Dedifferentiated amniotic fluid mesenchymal stem cell (primary cell): ENCODE measurements around the gene PPP1R2C.
A peak's percentile ranks its signal among the peaks of the same experiment; 100 is the strongest.

Experiments
- DNase-seq: peaks from one replicate; pipeline ENCODE4 v3.0.0-alpha.2; 2016; ENCODE audit errors: extremely low spot score

The PPP1R2C gene

DNA sequence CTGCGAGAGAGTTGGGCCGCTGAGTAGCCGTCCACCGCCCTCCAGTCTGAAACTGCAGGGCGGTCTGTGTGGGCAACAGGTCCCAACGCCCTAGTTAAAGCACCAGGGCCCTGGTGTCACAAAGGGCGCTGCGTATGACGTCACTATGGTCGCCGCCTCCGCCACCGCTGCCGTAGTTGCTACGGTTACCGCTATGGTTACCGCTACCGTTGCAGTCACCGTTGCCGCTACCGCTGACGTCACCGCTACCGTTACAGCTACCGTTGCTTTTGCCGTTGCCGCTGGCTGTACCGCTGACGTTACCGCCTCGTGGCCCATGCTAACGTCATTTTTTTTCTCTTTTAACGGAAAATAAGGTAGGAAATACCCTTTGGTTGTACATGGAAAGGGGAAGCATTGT, at the start of gene PPP1R2C:
PPP1R2C (minus strand) TSS at position 68 of the 400 bp plus-strand sequence. CDS start 84 bp downstream, outside the sequence.
- no peak for DNase-seq

GRCh38 chrX:42825201-42825600, 47.2 kb upstream of the PPP1R2C start:
- DNase-seq = no peak

DNA sequence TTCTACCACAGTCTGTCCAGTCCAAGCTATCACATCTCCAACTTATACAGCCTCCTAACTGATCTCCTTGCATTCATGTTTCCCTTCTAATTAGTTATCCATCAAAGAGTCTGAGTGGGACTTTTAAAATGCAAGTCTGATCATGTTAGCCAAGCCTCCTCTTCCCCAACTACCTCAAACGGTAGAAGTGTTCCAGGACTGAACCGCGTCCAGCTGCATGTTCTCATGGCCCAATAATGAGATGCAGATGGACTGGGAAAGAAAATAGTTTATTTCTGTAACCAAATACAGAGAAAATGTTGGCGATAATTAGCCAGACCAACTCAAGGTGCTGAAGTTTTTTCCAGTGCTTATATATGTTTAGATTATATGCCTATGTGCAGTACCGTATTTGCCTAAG, 46.6 kb upstream of the PPP1R2C start:
- no peak for DNase-seq

- DNase-seq = no peak
Observed at GRCh38 chrX:42823443-42823842, 45.5 kb upstream of the PPP1R2C start.

- no peak for DNase-seq
Observed at GRCh38 chrX:42821803-42822443, 44.0 kb upstream of the PPP1R2C start.

- no peak for DNase-seq
Observed at GRCh38 chrX:42818151-42818921, 40.4 kb upstream of the PPP1R2C start.

- DNase-seq = no peak
Observed at GRCh38 chrX:42809569-42809968, 31.6 kb upstream of the PPP1R2C start.

DNA sequence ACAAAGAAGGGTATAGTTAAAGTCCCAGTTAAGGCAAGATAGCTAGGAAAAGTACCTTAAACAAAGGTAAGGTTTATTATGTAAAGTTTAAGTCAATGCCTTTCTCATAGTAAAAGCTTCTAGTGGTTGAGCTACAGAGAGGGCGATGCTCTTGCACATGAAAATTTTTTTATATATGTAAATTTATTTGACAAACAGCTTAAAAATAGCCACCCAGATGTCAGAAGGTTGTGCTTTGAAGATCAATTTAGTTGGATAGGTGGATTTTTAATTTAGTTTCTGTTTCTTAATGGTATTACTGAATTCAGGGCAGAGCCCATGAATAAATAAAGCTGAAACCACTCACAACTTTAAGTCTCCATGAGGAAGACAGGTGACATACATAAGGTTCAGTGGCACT, 29.4 kb upstream of the PPP1R2C start:
- DNase-seq = no peak

DNA sequence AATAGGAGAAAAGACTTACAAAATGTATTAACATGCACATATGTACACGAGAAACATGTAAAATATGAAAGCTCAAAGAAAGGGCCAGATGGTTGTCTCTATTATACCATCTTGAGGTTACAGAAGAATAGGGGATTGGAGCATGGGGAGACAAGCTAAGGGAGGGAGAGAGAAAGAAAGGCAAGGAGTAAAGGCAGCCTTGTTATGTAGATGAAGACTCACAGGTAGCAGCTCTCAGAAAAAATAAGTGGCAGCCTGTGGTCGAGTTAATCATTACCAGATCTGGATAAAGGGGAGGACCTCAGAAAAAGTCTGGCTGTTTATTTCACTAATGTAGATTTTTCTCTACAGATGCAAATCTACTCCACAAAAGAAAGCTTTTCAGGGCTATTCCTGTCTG, 26.6 kb upstream of the PPP1R2C start:
- DNase-seq = no peak

DNA sequence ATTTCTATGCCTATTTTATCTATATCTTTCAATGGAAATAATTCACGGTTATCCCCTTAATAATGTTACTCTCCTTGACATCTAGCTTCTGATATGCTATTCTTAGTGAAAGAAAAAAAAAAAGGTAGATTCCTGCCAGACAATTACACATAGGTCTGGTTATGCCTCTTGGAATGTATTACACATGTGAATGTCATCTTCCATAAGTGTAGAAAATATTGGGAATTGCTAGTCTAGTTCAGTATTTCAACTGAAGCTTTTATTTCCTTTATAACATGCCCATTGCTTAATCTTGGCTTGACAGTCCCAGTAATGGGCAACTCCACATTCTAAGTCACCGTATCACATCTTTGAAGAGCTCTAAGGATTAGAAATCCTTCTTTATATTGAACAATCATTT, 25.4 kb upstream of the PPP1R2C start:
- no peak for DNase-seq

- DNase-seq = no peak
Observed at GRCh38 chrX:42797651-42798269, 19.8 kb upstream of the PPP1R2C start.

- no peak for DNase-seq
Observed at GRCh38 chrX:42783451-42783850, 5.5 kb upstream of the PPP1R2C start.

- DNase-seq = no peak
Observed at GRCh38 chrX:42776195-42776594, 1.8 kb downstream of the PPP1R2C start.

DNA sequence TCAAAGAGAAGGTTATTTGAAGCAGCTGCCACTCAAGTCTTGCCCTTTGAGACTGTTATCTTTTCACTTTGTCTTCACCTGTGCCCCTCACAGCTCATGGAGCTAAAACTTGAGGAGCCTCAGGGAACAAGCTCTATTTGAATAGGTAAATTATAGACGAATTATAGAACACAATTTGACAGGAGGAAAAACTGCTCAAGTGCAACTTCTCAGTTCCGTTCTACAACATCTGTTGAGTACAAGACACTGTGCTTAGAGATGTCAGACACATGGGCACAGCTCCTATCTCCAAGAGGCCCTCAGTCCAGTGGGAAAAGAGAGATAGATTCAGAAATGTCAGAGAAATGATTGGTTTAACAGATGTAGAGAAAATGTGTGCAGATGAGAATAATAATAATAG, 5.1 kb downstream of the PPP1R2C start:
- no peak for DNase-seq

- no peak for DNase-seq
Observed at GRCh38 chrX:42771506-42772335, 6.2 kb downstream of the PPP1R2C start.

DNA sequence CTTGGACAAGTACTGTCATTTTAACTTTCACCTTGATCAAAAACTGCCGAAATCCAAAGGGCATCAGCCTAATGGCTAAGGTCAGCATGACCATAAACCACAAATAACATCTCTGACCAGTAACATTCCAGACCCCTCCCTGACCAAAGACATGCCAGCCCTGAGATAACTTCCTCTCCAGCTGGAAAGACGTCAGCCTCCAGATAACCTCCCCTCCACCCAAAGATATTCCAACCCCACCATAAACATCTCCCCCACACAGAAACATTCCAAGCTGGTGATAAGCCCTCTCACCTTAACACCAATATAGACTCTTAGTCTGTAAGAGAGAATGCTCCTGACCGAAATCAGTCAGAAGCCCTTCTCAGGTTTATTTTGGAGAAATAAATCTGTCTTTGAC, 7.4 kb downstream of the PPP1R2C start:
- no peak for DNase-seq

DNA sequence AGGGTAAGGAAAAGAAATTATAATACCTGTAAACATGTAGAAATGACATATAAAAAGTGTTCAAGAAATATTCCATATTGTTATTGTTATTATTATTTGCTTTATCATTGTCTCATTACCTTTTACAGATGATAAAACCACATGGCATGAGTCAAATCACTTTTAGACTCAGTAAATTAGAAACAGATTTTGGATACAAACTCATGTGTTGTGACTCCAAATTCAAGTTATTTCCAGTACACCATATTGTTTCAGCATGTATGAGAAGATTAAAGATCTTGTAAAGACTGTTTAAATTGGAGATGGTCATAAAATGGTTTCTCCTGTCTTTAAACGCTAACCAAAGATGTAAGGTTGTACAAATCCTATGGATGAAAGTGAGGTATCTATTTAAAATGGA, 18.1 kb downstream of the PPP1R2C start:
- DNase-seq = no peak

DNA sequence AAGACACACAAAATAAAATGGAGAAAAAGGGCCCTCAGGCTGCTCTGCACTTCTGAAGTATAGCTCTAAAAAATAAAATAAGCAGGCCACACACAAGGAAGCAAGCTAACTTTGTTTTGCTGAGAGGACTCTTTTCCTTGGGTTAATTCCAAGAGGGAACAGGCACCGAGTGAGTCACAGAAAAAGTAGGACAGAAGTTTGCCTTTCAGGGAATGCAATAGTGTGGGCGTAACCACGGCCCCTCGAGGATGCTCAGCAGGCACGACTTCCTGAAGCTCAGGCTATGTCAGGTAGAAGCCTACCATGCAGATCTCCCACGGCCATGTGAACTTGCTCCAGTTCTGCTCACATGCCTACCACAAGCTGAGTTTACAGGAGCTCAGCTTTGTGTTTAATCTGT, 22.1 kb downstream of the PPP1R2C start:
- peak; percentile 51 for DNase-seq

DNA sequence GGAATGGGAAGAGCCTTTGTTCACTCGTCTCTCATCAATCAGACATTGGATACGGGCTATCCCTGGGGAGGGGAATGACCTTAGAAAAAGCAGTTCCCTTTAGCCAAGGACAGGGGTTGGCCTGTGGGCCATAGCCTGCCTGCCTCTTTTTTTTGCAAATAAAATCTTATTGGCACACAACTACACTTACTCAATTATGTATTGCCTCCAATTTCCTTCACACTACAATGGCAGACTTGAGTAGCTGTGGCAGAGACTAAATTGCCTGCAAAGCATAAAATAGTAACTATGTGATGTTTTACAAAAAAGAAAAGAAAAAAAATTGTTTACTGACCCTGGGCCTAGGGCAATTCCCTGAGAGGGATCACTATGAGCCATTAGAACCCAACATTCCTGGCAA, 23.4 kb downstream of the PPP1R2C start:
- no peak for DNase-seq

- no peak for DNase-seq
Observed at GRCh38 chrX:42754115-42754514, 23.8 kb downstream of the PPP1R2C start.

- DNase-seq = no peak
Observed at GRCh38 chrX:42752730-42753129, 25.2 kb downstream of the PPP1R2C start.

- DNase-seq = no peak
Observed at GRCh38 chrX:42751573-42751972, 26.4 kb downstream of the PPP1R2C start.
